Testis (tissue), 5 donors: ENCODE data around the gene CD8B. TPM values are rescaled to one million over a fixed set of nuclear protein-coding genes. Genes with fewer than 3 reads are reported as not detected.
"Not testable (repeated sequence)": the region's sequence is repeated elsewhere in the genome, so short reads cannot be mapped to it uniquely, and the experiment has no call there.

ENCODE experiments used
- DNase-seq: peaks from one replicate; pipeline ENCODE4 v3.0.0-alpha.2; 2019
- H3K27ac ChIP-seq, 2 donors: fragments of 200-600 bp; sonication (generic); one replicate each; pipeline ENCODE4 v1.5.1; 2019
- H3K27me3 ChIP-seq: fragments of 200-600 bp; sonication (generic); one replicate; pipeline ENCODE4 v1.5.1; 2019
- H3K36me3 ChIP-seq: fragments of 200-600 bp; sonication (generic); one replicate; pipeline ENCODE4 v1.5.1; 2017; ENCODE audit warnings: low read depth; ENCODE audit errors: missing control alignments
- H3K4me1 ChIP-seq: fragments of 200-600 bp; sonication (generic); one replicate; pipeline ENCODE4 v1.5.1; 2019
- H3K4me3 ChIP-seq, 2 donors: fragments of 200-600 bp; sonication (generic); one replicate each; pipeline ENCODE4 v1.5.1; 2017 to 2019
- H3K9me3 ChIP-seq: fragments of 200-600 bp; sonication (generic); one replicate; pipeline ENCODE4 v1.5.1; 2017
- WGBS, 2 donors: methylation state at CpG; one replicate each; pipeline ENCODE4 v1.1.5; 2018; 5-methylcytosine and 5-hydroxymethylcytosine counted together
- intact Hi-C: fragments of 100-400 bp; cut with DNase I; formaldehyde crosslinking; loops from one replicate; pipeline ENCODE4 v1.15.1; 2023; ENCODE audit warnings: low total_unique reads
- long read RNA-seq, 2 donors: transcript quantifications; one replicate each; lab custom pipeline, GENCODE V29; 2026
- polyA plus RNA-seq: library from polyadenylated mRNA; stranded (reverse); fragments of 350-450 nt; fragmentation: Illumina TruSeq; extraction: RNeasy Lipid Tissue Mini Kit (QIAGEN cat#74804); gene quantifications from one replicate; pipeline ENCODE4 v1.2.3, GENCODE V29; 2014; ENCODE audit warnings: low read depth, low replicate concordance; ENCODE audit not compliant: insufficient read depth
- total RNA-seq, 2 donors: library from RNA; depleted of rRNA; stranded (reverse); fragments of >200 nt; gene quantifications; one replicate each; pipeline ENCODE4 v1.2.3, GENCODE V29; 2016

CD8B gene
- total RNA-seq (under 1 TPM in 1 of 2 donors, not detected in 1; 0.43 TPM), polyA plus RNA-seq (2.2 TPM)
- long read RNA-seq, donor 1: 0 reads
- long read RNA-seq, donor 2: 0 reads

DNA sequence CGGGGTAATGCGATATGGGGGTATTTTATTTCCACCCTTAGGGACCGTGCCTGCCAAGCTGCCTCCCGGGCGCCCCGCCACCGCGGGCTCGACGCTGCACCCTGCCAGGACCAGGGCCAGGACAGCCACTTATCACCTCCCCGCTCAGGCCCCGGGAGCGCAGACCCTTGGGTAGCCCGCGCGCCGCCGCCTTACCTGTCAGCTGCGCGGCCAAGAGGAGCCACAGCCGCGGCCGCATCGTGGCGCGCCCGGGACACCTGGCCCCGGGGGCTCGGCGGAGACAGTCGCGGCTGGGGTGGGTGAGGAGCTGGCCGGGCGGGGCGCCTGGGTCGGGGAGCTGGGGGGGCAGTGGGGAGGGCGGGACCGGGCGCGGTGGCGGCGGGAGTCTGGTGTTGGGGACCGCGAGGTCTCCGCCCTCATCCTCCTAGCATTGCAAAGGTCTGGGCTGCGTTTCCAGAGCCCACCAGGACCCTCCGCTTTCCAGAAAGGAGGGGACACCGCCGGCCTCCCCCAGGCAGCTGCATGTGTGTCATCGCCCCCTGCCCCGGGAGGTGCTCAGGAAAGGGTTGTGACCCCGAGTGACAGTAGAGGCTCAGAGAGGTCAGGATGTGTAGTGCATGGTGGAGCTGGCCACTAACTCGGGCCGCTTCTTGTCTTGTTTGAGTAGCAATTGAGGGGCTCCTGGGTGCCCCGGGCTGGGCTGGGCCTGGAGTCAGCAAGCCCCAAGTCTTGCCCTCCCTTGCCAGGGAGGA is at the start of gene CD8B:
TSS of gene CD8B (minus strand) at position 259 of the 752 bp plus-strand sequence. CDS start at position 238, 21 bp downstream.
- H3K36me3 ChIP-seq, H3K4me3 ChIP-seq, DNase-seq, H3K9me3 ChIP-seq, H3K27me3 ChIP-seq, H3K4me1 ChIP-seq, intact Hi-C loops, H3K27ac ChIP-seq: not testable (repeated sequence)
- WGBS, 2 donors: 0 to 7% methylated on average over 2 to 16 of the region's 55 CpGs

DNA sequence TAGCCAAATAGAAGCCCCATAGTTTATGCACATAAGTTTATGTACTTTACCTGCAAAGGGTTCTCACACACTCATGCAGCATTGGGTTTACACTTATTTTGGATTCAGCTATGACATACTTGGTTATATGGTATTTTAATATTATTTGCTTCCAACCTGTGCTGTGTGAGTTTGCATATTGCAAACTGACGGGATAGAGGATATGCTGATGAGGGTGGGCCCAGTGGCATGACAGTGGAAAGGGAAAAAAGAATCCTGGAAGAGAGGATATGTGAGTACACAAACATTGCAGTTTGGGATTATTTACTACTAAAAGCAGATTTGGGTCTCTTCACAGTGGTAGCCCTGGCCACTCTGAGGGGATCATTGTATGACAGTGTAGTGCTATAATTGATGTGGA is 44.2 kb upstream of the CD8B start:
- H3K4me1 ChIP-seq, H3K27ac ChIP-seq, intact Hi-C loops, DNase-seq, H3K36me3 ChIP-seq, H3K9me3 ChIP-seq, H3K4me3 ChIP-seq, H3K27me3 ChIP-seq: not testable (repeated sequence)
- WGBS, 2 donors: no CpG with 5 or more reads among the region's 1 CpG

DNA sequence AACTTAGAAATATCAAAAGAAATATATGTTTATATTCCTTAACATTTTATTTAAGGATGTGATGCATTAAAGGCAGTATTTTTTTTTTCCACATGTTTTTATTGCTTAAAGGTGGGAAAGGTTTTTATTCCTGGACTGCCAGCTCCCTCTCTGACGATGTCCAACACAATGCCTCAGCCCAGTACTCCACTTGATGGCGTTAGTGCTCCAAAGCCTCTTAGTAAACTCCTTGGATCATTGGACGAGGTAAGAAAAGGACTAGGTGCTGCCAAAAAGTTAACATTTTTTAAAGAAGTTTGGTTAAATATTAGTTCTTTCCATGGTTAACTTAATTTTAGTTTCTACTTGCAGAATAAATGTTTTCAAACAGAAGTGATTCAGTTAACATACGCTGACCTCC is 39.0 kb upstream of the CD8B start:
- H3K27me3 ChIP-seq, intact Hi-C loops, H3K4me1 ChIP-seq, H3K9me3 ChIP-seq, H3K36me3 ChIP-seq, H3K4me3 ChIP-seq, H3K27ac ChIP-seq: not testable (repeated sequence)
- WGBS, 2 donors: 60 to 71% methylated on average over 4 of the region's 4 CpGs
- peak; percentile 37 for DNase-seq

DNA sequence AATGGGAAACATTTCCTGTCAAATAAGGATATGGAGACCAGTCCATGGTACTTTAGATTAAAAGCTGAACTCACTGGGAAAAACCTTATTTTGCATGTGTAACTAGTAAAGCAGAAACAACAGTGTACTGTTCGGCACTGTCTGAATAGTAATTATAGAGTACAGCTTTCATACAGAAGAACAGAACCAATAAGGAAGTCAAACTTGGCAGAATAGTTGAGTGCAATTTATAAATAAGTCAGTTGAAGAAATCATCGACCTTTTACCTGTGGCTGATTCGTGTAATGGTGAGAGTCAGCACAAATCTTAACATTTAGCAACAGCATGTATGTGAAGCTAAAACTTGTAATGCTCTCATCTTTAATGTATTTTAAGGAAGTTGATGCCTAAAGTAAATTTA is 24.3 kb upstream of the CD8B start:
- H3K4me1 ChIP-seq, H3K4me3 ChIP-seq, H3K27ac ChIP-seq, H3K9me3 ChIP-seq, H3K36me3 ChIP-seq, intact Hi-C loops, H3K27me3 ChIP-seq, DNase-seq: not testable (repeated sequence)
- no CpG with 5 or more reads among the region's 3 CpGs for WGBS, 2 donors

DNA sequence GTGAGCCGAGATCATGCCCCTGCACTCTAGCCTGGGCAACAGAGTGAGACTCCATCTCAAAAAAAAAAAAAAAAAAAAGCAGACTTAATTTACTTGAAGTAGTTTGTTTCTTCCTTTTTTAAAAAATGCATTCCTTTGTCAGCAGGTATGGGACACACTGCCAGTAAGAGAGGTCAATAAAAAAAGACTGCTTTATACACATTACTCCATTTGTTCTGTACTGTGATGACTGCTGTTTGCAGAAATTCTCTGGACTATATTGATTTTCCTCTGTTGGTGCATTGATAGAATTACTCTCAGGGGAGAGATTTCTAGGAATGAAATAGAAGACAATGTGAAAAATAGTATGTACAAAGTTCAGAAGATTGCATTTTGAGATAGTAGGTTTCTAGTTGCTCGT is 21.2 kb upstream of the CD8B start:
- DNase-seq, H3K27me3 ChIP-seq, H3K27ac ChIP-seq, H3K4me3 ChIP-seq, H3K9me3 ChIP-seq, H3K36me3 ChIP-seq, intact Hi-C loops, H3K4me1 ChIP-seq: not testable (repeated sequence)
- 77 to 81% methylated on average over 2 of the region's 2 CpGs for WGBS, 2 donors

DNA sequence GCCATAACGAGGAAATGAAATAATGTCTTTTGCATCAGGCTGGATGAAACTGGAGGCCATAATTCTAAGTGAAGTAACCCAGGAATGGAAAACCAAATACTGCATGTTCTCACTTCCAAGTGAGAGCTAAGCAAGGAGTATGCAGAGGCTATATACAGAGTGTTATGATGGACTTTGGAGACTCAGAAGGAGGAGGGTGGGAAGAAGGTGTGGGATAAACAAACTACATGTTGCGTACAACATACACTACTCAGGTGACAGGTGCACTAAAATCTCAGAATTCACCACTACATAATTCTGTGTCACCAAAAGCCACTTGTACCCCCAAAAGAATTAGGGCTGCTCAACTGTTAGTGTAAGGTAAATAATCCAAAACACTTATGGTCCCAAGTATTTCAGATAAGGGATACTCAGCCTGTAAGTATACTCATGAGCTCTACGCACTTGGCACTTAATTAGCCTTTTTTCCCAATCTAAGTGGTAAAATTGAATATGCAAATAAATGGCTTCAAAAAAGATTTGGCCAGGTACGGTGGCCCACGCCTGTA is 20.5 kb upstream of the CD8B start:
- H3K4me3 ChIP-seq, H3K27ac ChIP-seq, intact Hi-C loops, DNase-seq, H3K9me3 ChIP-seq, H3K27me3 ChIP-seq, H3K4me1 ChIP-seq, H3K36me3 ChIP-seq: not testable (repeated sequence)
- 87 to 90% methylated on average over 5 of the region's 5 CpGs for WGBS, 2 donors

DNA sequence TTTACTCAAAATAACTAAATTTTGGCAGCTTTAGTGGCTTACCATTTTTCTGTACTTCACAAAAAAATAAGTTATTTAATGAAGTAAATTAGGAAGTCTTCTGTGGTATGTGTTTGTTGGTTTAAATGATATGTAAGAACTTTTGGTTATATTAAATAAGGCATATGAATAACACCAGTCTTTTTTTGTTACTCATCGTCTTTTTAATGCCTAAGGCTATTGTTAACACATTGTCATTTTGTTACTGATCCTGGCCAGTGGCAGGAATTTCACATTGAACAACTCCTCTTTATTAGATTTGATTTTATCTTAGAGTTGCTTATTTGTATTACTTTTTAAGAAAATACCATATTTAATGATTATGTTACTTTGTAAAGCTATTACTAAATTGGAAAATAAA is 17.3 kb upstream of the CD8B start:
- WGBS, 2 donors: 58 to 62% methylated on average over 1 of the region's 1 CpG
- H3K27ac ChIP-seq, H3K9me3 ChIP-seq, H3K4me1 ChIP-seq, DNase-seq, H3K36me3 ChIP-seq, H3K27me3 ChIP-seq, H3K4me3 ChIP-seq, intact Hi-C loops: not testable (repeated sequence)

DNA sequence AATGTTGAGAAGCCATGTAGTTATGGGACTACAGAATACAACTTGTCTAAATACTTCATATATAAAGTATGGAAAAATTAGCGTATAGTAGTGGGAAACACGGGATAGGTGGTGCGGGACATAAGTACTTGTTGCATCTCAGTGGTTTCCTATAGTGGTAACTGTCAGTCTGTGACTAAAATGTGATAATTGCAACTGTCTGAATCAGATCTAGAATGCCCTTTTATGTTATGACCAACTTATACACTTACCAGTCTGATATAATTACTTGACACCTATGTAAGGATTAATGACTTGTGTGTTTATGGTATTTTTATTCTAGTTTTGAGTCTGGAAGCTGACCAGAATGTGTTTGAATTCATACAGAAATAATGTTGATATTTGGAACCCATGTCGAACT is 9.3 kb upstream of the CD8B start:
- H3K4me1 ChIP-seq, H3K9me3 ChIP-seq, H3K36me3 ChIP-seq, H3K27me3 ChIP-seq, H3K27ac ChIP-seq, DNase-seq, H3K4me3 ChIP-seq, intact Hi-C loops: not testable (repeated sequence)
- WGBS, 2 donors: 88 to 100% methylated on average over 1 of the region's 4 CpGs

DNA sequence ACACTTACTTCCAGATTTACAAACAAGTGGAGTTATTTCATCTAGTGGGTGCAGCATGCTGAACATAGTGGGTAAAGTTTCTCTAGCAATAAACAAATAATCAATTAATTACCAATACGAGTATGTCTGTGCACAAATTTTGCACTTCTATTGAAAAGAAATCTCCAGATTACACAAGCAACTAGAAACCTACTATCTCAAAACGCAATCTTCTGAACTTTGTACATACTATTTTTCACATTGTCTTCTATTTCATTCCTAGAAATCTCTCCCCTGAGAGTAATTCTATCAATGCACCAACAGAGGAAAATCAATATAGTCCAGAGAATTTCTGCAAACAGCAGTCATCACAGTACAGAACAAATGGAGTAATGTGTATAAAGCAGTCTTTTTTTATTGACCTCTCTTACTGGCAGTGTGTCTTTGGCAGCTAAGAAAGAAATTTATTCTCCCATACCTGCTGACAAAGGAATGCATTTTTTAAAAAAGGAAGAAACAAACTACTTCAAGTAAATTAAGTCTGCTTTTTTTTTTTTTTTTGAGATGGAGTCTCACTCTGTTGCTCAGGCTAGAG is 7.3 kb upstream of the CD8B start:
- DNase-seq, H3K4me3 ChIP-seq, H3K27ac ChIP-seq, H3K27me3 ChIP-seq, intact Hi-C loops, H3K9me3 ChIP-seq, H3K36me3 ChIP-seq, H3K4me1 ChIP-seq: not testable (repeated sequence)
- WGBS, 2 donors: 89% methylated on average over 2 of the region's 2 CpGs

DNA sequence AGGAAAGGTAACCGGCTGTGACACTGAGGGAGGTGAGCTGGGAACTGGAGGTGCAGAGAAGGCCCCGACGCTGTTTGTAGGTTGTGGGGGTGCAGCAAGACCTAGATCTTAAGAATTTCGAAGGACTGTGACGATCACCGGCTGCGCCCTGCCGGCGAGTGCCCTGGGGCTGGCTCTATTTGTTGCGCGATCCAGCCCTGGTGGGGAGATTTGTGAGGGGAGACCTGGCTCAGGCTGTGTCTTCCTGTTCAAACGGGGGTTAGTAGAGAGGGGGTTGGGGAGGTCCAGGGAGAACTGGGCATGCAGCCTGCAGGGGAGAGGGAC is 656 bp upstream of the CD8B start:
- DNase-seq: not testable (repeated sequence)
- WGBS, 2 donors: 20% methylated on average over 3 of the region's 12 CpGs; no CpG with 5 or more reads in 1 of the 2 donors

DNA sequence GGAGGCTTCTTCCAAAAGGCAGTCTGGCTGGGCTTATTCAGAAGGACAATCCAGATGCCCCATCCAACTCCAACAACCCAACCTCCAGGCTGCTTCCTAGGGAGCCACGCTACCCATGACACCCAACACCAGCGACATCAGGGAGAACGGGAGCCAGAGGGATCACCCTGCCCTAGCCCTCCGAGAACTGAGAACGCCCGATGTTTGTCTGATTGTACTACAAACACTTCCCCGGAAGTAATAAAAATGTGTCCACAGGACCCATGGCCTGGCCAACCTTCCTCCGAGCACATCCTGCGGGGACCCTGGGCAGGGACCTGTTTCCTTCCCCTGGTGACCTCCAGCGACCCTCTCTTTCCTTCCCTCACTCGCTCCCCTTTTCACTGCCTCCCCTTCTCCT is 511 bp downstream of the CD8B start:
- H3K27ac ChIP-seq, H3K36me3 ChIP-seq, H3K4me3 ChIP-seq, DNase-seq, H3K4me1 ChIP-seq, intact Hi-C loops, H3K9me3 ChIP-seq, H3K27me3 ChIP-seq: not testable (repeated sequence)
- WGBS, 2 donors: 16 to 30% methylated on average over 5 to 11 of the region's 11 CpGs

More for the DNA sequence above, 656 bp upstream of the CD8B start:
- H3K4me3 ChIP-seq, H3K4me1 ChIP-seq, H3K36me3 ChIP-seq, H3K9me3 ChIP-seq, H3K27me3 ChIP-seq, H3K27ac ChIP-seq, intact Hi-C loops: not testable (repeated sequence)

DNA sequence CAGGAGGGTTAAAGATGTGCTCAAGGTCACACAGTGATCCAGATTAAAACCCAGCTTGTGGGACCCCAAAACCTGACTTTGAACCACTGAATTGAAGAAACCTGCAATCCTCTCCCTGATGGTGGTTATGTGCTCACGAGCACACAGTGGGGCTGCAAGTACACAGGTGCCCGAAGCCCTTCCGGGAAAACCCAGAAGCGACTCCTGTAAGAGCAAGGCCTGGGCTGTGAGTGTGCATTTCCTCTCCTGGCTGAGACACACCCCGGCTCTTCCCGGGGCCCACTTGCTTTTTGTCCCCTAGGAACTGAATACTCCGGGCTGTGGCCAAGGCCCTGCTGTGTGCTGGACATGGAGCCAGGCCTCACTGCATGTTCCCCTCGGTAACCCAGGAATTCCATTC is 1.1 kb downstream of the CD8B start:
- DNase-seq, intact Hi-C loops, H3K27me3 ChIP-seq, H3K4me3 ChIP-seq, H3K27ac ChIP-seq, H3K9me3 ChIP-seq, H3K36me3 ChIP-seq, H3K4me1 ChIP-seq: not testable (repeated sequence)
- 60 to 73% methylated on average over 1 to 8 of the region's 8 CpGs for WGBS, 2 donors
